ENCODE results near the gene SHISA7.
A peak's percentile ranks its signal among the peaks of the same experiment; 100 is the strongest.

SHISA7 gene
- 0 reads per million in 2 donors for total RNA-seq

DNA sequence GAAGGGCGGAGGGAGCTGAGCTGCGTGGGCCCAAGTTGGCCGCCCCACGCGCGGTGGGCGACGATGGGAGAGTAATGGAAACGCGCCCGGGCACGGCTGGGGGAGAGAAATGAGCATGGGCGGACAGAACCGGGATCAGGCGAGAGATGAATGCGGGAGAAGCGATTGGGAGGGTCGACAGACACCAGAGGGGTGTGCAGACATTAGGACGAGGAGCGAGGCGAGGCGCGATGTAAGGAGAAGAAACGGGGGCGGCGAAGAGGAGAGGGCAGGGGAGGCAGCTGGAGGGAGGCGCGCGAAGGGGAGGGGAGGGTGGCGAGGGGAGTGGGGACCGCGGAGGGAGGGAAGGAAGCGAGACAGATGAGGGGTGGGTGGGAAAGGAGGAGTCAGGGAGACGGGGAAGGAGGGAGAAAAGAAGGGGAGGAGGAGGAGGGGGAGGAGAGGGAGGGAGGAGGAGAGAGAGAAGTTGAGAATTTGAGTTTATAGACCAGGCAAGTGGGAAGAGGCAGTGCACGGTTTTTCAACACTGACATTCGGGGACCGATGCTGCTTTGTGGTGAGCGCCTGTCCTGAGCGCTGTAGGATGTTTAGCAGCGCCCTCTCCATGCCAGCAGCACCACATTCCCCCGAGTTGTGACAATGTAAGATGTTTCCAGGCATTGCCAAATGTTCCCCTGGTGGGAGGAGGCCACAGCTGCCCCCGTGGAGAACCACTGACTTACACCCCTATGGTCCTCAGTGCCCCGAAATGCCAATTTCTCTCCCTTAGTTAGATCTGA lies at the start of gene SHISA7:
TSS of gene SHISA7 (minus strand) at position 256 of the 779 bp plus-strand sequence. CDS start 437 bp downstream, outside the sequence.
- no peak for DNase-seq

- no peak for DNase-seq
Measured at GRCh38 chr19:55492362-55492944, 49.4 kb upstream of the SHISA7 start.

DNA sequence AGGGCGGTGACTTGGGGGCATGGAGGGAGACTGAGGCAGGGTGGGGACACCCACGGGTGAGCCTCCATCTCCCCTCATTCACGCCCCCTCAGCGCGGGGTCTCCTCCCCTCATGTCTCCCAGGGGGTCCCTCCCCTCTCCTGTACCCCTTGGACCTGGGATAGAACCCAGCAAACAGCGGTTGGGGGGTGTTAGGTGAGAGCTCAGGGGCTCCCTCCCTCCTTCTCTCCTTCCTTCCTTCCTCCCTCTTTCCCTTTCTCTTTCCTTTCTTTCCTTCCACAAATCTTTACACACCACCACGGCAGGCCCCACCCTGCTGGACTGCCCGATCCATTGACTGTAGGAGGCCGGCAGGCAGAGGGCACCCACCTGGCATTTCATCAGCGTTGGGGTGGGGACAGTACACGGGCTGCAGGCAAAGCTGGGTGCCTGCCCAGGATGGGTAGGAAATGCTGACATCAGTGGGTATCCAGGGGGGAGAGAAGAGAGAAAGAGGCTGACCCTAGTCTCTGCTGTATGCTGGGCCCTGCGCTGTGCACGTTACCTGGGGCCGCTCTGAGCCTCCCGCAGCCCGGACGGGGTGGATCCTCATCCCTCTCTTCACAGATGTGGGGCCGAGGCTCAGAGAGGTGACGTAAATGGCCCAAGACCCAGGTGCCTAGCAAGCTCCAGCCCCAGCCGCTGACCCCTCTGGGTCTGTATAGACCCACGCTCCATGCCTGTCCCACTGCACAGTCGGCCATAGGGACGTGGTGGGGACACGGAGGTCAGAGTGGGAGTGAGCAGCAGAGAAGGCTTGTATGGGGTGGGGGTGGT lies 48.7 kb upstream of the SHISA7 start:
- no peak for DNase-seq

- DNase-seq = no peak
Measured at GRCh38 chr19:55490478-55491432, 47.7 kb upstream of the SHISA7 start.

GRCh38 chr19:55489711-55490477 lies 46.8 kb upstream of the SHISA7 start:
- no peak for DNase-seq

DNA sequence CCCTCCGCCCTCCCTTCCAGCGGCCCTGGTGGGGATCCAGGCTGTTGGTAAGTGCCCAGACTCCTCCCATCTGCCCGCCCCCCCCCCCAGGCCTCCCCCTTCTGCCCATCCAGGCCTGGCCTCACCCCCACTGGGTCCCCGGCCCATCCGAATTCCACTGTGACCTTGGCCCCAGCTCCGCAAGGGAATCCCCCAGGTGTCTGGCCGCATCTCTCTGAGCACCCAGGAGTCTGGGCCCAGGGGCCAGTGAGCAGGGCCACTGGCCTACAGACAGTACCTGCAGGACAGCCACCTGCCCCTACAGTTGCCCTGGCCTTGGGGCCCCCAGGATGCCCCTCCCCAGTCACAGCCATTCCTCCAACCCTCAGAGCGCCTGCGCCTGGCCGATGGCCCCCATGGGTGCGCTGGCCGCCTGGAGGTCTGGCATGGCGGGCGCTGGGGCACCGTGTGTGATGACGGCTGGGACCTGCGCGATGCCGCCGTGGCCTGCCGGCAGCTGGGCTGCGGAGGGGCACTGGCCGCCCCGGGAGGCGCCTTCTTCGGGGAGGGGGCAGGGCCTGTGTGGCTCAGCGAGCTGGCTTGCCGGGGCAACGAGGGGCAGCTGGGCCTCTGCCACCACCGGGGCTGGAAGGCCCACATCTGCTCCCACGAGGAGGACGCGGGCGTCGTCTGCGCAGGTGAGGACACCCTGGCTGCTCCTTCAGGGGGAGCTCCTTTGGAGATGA lies 46.0 kb upstream of the SHISA7 start:
- no peak for DNase-seq

DNA sequence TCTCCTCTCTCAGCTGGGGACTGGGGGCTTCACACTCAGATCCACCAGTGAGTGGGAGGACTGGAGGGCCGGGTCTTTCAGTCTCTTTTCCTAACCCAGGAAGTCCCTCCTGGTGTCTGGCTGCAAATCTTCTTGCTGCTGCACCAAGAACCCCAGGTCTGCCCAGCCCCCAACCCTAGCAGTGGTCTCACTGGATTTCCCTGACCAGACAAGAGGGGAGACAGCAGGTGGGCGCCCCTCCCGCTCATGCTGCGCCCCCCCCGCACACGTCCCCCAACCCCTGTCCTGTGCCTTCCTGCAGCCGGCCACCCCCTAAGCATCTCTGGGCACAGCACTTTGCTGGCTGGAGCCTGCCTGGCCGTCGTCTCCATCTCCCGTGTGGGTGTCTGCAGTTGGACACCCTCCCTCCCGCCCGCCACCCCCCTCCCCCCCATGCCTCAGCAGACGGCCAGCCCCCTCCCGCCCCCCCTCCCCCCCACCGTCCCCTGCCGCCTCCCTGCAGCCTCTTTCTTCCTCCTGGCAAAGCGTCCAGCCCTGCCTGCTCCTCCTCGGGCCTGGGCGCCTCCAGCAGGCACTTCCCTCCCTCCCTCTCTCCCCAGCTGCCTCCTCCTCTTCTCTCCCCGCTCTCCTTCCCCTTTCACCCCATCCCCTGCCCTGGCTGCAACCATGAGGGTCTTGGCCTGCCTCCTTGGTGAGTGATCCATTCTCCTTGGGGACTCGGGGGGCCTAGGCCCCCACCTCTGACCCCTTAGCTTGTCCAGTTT lies 45.0 kb upstream of the SHISA7 start, which contains the start of gene SSC5D:
TSS of gene SSC5D (plus strand) at position 513 of the 764 bp plus-strand sequence. CDS start at position 667, 154 bp downstream.
- DNase-seq = no peak

- peak in 2 of 5 experiments; percentile 24 to 29 for DNase-seq
Measured at GRCh38 chr19:55486971-55487923, 44.1 kb upstream of the SHISA7 start.

GRCh38 chr19:55486043-55486970 lies 43.2 kb upstream of the SHISA7 start:
- DNase-seq = no peak

DNA sequence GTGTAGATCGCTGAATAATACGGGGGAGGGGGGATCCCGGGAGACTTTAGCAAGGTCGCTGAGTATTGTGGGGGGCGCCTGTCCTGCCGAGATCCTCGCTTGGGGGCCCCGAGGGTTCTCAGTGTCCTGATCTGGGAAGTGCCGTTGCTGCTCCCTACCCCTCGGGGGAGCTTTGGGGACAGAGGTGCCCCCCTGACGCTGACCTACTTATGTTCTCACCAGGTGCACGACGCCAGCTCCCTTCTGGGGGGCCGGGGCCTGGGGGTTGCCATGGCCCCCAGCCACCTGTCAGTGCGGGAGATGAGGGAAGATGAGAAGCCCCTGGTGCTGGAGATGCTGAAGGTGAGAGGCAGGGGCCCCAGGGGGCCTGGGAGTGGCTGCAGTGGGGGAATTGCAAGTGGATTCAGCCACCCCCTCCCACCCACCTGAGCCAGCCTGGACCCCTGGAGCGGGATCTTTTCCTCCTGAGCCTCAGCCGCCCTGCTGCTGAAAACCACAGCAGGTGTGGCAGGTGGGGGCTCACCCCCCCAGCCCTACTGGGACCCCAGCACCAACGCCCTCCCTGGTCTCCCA lies 42.4 kb upstream of the SHISA7 start:
- no peak for DNase-seq

DNA sequence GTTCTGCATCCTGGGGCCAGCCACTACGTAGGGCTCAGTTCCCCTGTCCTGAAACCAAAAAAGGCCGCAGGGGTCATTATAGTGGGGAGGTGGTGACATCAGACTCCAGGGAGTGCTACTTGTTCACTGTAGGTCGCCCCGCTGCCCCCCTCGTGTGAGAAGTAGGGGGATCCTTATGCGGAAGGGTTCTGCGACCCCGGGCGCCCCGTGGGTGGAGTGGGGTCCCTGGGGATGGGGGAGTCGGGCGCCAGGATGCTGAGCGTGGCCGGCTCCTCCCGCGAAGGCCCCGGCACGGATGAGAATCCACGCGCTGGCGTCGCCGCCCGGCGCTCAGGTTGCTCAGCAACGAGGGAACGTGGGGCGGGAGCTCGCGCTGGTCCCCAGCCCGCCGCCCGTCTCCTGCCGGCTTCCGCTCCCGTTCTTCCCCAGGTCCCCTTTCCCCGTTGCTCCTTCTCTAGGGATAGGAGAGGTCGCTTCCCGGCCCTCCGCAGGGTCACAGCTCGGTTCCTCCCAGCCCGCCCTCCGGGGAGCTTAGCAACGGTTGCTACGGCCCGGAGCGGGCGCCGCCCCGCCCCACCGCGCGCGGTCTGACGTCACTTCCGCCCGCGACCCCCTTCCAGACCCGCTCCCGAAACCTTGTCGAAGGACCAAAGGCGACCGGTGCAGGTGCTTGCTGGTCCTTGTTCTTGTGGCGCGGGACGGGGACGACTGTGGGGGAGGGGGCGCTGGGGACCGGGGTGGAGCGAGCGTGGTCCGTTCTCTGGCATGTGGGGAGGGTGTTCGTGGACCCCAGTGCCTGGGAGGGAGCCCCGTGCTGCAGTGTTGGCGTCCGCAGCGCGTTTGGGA lies 41.7 kb upstream of the SHISA7 start, which contains the start of gene NAT14:
TSS of gene NAT14 (plus strand) at position 596 of the 846 bp plus-strand sequence. CDS start 521 bp downstream, outside the sequence.
- peak; percentile 29 to 67 (median 56) for DNase-seq

- DNase-seq = no peak
Measured at GRCh38 chr19:55483706-55484592, 40.8 kb upstream of the SHISA7 start.

GRCh38 chr19:55482967-55483705 lies 40.0 kb upstream of the SHISA7 start:
- no peak for DNase-seq

All from T-helper 2 cell (primary cell).